Calu3 (cell line): ENCODE data around the gene WWTR1. TPM values are rescaled to one million over a fixed set of nuclear protein-coding genes. Genes with fewer than 3 reads are reported as not detected.
A peak's percentile ranks its signal among the peaks of the same experiment; 100 is the strongest.

Experiments
- BruUV-seq: library from RNA; stranded (reverse); fragments of 400-500 nt; replicated peaks from 2 replicates; lab custom pipeline; 2021; lab: Mats Ljungman, UMichigan
- CTCF ChIA-PET: fragments of 300-600 bp; sonication (Branson Sonifier 250); formaldehyde crosslinking; loops from one replicate; lab custom pipeline; 2022; ENCODE audit warnings: antibody characterized with exemption; lab: Charles Lee
- DNase-seq: peaks from one replicate; pipeline ENCODE4 v3.0.0; 2022
- H3K27ac Mint-ChIP-seq: one replicate; pipeline ENCODE4 v1.8.0; 2022; ENCODE audit warnings: mixed read lengths; ENCODE audit not compliant: unreplicated experiment
- H3K27me3 Mint-ChIP-seq: one replicate; pipeline ENCODE4 v1.8.0; 2022; ENCODE audit warnings: mixed read lengths; ENCODE audit not compliant: unreplicated experiment
- H3K36me3 Mint-ChIP-seq: one replicate; pipeline ENCODE4 v1.8.0; 2022; ENCODE audit warnings: mild to moderate bottlenecking, moderate library complexity, mixed read lengths; ENCODE audit not compliant: insufficient read depth, unreplicated experiment
- H3K4me1 Mint-ChIP-seq: one replicate; pipeline ENCODE4 v1.8.0; 2022; ENCODE audit warnings: mild to moderate bottlenecking, low read depth, mixed read lengths; ENCODE audit not compliant: unreplicated experiment
- H3K4me3 Mint-ChIP-seq: one replicate; pipeline ENCODE4 v1.8.0; 2022; ENCODE audit warnings: mild to moderate bottlenecking, low read depth, moderate library complexity, mixed read lengths; ENCODE audit not compliant: unreplicated experiment
- H3K9me3 Mint-ChIP-seq: one replicate; pipeline ENCODE4 v1.8.0; 2022; ENCODE audit warnings: low read depth, mixed read lengths; ENCODE audit not compliant: unreplicated experiment
- intact Hi-C: fragments of 100-400 bp; cut with micrococcal nuclease; formaldehyde crosslinking; loops from one replicate; pipeline ENCODE4 v1.10.0; 2022; ENCODE audit not compliant: unreplicated experiment
- total RNA-seq: library from RNA; stranded (reverse); gene quantifications from 2 replicates; pipeline ENCODE4 v1.2.3, GENCODE V29; 2022
- TF ChIP-seq, protein P1 (sequence below): fragments of 200-600 bp; IDR thresholded peaks from one replicate; pipeline ENCODE4 v1.8.0; 2022; ENCODE audit warnings: antibody characterized with exemption; ENCODE audit not compliant: unreplicated experiment

WWTR1 gene
- total RNA-seq, 1 experiment from 2014 or later: 269 TPM

DNA sequence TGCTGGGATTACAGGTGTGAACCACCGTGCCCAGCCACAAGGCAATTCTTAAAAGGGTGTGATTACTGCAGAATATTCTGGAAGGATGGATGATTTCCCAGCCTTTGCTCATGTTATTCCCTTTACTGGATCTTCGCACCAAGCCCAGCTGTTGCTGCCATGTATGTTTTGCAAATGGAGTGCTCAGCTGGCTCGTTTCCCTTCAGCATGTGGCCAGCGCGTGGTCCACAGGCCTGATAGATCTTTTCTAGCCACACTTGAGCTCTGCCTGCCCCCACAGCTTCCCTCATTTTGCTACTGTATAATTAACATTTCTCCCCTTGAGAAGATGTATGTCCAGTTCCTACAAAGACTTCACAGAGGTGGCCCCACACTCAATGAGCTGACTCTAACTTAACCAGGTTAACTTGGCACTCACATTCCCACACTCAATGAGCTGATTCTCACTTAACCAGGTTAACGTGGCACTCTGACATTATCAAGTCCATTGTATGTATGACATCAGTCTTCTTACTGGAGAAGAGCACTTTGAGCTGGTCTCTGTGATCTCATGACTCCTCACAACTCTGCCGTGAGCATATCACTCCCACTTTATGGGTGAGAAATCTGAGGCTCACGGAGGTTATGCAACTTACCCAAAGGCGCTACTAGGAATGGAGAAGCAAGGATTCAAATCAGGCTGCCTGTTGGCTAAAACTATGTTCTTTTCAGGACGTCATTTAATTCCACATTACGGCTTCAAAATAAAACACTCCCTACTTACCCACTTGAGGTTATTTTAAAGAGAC lies 134.1 kb downstream of the WWTR1 start:
- Mint-ChIP-seq H3K27ac (peak overlapping the region; percentile 48), H3K4me3 (no peak overlapping the region)
- CTCF ChIA-PET: interaction anchor here (0.7 kb wide), 1 partner anchor 10 kb away, joined by 3 read pairs; no protein-coding TSS in a partner anchor

DNA sequence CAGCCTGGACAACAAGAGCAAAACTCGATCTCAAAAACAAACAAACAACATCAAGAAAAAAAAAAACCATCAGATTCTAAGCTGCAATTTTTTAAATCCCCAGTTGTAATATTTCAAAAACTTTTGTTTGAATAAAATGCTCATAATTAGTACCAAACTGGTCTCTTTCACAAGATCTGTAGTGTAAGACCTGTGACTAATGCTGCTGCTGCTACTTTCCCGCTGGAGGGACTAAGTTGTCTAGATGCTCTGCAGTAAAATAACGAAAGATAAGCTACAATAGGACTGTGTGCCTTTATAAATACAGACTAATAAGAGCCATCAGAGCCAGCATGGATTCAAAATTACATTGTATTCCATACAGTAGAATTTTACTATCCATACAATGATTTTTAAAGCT lies 137.9 kb downstream of the WWTR1 start:
- DNase-seq: no peak
- Mint-ChIP-seq H3K36me3 (peaks cover 73% of the 10 kb centered on the region), H3K9me3 (no peaks in the 10 kb centered on the region), H3K4me3 (no peak overlapping the region), H3K4me1 (peaks cover 12% of the 10 kb centered on the region), H3K27me3 (no peaks in the 10 kb centered on the region), H3K27ac (no peak overlapping the region)
- CTCF ChIA-PET: interaction anchor here (0.5 to 0.6 kb wide), 3 partner anchors 99 to 296 kb away, joined by 3 to 5 read pairs (median 4); no protein-coding TSS in a partner anchor
- intact Hi-C loops: no loop called here
- no TSS peak for BruUV-seq
- TF ChIP-seq, protein P1, sequence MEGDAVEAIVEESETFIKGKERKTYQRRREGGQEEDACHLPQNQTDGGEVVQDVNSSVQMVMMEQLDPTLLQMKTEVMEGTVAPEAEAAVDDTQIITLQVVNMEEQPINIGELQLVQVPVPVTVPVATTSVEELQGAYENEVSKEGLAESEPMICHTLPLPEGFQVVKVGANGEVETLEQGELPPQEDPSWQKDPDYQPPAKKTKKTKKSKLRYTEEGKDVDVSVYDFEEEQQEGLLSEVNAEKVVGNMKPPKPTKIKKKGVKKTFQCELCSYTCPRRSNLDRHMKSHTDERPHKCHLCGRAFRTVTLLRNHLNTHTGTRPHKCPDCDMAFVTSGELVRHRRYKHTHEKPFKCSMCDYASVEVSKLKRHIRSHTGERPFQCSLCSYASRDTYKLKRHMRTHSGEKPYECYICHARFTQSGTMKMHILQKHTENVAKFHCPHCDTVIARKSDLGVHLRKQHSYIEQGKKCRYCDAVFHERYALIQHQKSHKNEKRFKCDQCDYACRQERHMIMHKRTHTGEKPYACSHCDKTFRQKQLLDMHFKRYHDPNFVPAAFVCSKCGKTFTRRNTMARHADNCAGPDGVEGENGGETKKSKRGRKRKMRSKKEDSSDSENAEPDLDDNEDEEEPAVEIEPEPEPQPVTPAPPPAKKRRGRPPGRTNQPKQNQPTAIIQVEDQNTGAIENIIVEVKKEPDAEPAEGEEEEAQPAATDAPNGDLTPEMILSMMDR: no peak

More for the DNA sequence above, 134.1 kb downstream of the WWTR1 start:
- peaks cover 92% of the 10 kb centered on the region for H3K36me3 Mint-ChIP-seq
- no peaks in the 10 kb centered on the region for H3K27me3 Mint-ChIP-seq
- no peak for DNase-seq
- H3K9me3 Mint-ChIP-seq: no peaks in the 10 kb centered on the region
- TSS peak; percentile 0 for BruUV-seq
- H3K4me1 Mint-ChIP-seq: peaks cover 28% of the 10 kb centered on the region
- TF ChIP-seq, protein P1: no peak
- intact Hi-C loops: no loop called here

DNA sequence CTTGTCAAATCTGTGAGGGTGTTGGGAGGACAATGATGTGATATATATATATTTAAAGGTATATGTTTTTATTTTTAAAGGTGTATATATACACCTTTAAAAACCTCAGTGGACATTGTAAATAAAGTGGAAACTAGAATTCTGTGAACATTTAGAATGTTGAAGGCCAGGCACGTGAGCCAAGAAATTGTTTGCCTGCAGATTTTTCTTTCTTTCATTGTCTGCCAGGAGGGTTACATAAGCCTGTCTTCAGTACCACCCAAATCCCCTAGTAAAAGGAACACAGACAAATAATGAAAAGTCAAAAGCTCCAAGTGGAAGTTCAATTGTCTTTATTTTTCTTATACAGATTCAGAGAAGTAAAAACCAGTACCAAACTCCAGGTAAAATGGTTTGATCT lies 140.9 kb downstream of the WWTR1 start:
- DNase-seq: no peak
- H3K27me3 Mint-ChIP-seq: no peaks in the 10 kb centered on the region
- CTCF ChIA-PET: no interaction called here
- H3K27ac Mint-ChIP-seq: no peak overlapping the region
- no TSS peak for BruUV-seq
- intact Hi-C loops: no loop called here
- H3K9me3 Mint-ChIP-seq: no peaks in the 10 kb centered on the region
- H3K36me3 Mint-ChIP-seq: peaks cover 57% of the 10 kb centered on the region
- peaks cover 25% of the 10 kb centered on the region for H3K4me1 Mint-ChIP-seq
- TF ChIP-seq, protein P1: no peak
- no peak overlapping the region for H3K4me3 Mint-ChIP-seq

DNA sequence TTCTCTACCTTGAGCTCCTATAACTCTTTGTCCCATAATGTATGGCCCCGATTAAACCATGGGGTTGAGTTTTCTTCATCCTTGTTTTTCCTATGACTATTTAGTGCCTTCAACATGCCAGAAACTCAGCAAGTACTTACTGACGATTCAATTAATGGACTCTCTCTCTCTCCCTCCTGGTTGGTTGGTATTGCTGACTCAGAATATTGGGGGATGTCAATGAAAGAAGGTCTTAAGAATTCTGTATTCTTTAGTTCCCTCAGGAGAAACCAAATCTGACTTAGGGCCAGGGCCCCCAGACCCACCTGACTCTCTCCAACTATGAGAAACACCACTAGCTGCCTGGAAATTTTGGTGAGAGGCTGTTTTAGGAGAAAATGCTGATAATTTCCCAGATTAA lies 142.6 kb downstream of the WWTR1 start:
- peaks cover 15% of the 10 kb centered on the region for H3K4me1 Mint-ChIP-seq
- DNase-seq: no peak
- H3K4me3 Mint-ChIP-seq: no peak overlapping the region
- TF ChIP-seq, protein P1: no peak
- intact Hi-C loops: no loop called here
- H3K9me3 Mint-ChIP-seq: no peaks in the 10 kb centered on the region
- H3K36me3 Mint-ChIP-seq: peaks cover 44% of the 10 kb centered on the region
- H3K27me3 Mint-ChIP-seq: no peaks in the 10 kb centered on the region
- BruUV-seq: no TSS peak
- peak overlapping the region; percentile 5 for H3K27ac Mint-ChIP-seq
- CTCF ChIA-PET: no interaction called here
